ENCODE results near the gene AUTS2.
A peak's percentile ranks its signal among the peaks of the same experiment; 100 is the strongest.

AUTS2 gene

GRCh38 chr7:70621954-70622600 lies 1023.8 kb downstream of the AUTS2 start:
- no peak for DNase-seq (ENCODE audit: low read depth in 2 of 2)

DNA sequence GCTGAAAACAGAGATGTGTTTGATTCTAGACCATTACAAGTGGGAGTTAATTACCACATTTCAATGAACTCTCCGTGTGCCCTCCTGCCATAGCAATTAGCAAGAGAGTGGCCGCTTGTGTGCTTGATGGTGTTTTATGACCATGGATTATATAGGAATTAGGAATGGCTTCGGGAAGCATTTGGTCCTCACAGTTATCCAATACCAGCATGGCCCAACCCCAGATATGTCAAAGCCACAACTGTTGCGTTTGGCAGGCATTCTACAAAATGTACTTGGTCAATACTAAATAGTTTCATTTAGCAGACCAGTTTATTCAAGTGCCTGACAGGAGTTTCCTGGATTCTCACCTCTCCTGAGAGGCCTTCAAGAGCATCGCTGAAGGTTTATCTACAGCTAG lies 1024.7 kb downstream of the AUTS2 start:
- DNase-seq (ENCODE audit: low read depth in 2 of 2) = no peak

DNA sequence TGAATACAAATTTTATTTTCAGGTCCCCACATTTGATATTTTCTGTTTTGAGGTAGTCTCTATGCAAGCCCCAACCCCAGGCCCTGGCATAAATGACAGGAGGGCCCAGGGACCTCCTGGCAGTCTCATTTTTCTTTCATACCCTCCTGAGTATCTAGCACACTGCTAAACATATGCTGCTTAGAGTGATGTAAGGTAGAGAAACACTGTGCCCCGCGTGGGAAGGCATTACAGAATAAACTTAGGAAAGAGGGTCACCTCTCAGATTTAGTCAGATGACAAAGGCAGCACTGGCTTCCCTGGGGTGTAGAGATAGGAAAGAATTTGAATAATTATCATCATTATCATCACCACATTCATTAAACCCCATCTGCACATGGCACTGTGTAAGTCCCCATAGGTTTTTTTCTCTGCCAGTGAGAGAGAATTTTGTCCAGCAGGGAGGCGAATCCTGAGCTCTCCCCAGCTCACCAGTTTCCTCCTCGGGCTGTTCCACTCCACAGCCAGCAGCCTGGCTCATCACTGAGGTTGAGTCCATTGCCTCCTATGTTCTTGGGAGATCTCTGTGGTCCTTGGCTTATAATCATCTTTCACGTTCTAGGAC lies 1026.3 kb downstream of the AUTS2 start:
- DNase-seq (ENCODE audit: low read depth in 2 of 2) = no peak

DNA sequence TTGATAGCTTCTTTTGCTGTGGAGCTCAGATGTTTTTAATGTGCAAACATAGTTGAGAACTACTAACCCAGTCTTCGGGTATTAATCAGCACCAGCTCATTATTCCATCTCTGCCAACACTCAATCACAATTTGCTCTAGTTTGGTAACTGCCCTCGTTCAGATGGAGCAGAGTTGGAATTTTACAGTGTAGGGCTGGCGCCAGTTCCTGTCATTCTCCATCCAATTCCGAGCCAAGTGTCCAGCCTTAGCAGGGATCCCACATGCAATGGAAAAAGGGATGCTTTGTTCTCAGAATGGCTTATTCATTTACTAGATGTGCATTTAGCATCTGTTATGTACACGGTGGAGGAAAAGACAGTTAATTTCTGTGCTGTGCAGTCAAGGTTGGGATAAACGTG lies 1029.2 kb downstream of the AUTS2 start:
- no peak for DNase-seq (ENCODE audit: low read depth in 2 of 2)

- DNase-seq (ENCODE audit: low read depth in 2 of 2) = no peak
These were observed 1032.2 kb downstream of the AUTS2 start for GRCh38 chr7:70630440-70630817.

DNA sequence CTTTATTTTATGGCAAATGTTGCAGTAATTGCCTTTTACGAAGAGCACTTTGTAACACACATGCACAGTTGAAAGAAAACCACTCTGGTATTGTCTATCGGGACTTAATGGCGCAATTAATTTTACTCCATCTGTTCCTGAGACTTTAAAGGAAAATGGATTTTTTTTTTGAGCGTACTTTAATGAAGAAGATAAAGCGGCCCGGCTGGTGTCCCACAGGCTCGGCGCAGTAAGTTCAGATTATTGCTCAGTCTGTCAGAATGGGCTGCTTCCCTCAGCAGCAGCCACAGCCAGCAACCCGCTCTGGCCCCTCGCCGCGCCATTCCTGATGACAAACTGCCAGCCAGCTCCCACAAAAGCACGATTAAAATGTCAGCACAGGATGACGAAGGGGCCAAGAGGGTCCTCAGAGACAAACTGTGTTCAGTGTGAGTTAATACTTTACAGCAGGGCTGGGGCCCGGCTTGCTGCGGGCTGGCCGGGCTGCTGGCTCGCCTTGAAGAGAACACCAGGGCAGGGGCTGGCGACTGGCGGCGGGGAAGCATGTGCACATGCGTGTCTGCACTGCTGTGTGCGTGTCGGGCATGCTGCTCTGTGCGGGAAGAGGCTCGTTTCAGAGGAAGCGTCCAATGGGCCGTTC lies 1032.7 kb downstream of the AUTS2 start:
- DNase-seq (ENCODE audit: low read depth in 2 of 2) = no peak

GRCh38 chr7:70631718-70632117 lies 1033.4 kb downstream of the AUTS2 start:
- DNase-seq (ENCODE audit: low read depth in 2 of 2) = no peak

DNA sequence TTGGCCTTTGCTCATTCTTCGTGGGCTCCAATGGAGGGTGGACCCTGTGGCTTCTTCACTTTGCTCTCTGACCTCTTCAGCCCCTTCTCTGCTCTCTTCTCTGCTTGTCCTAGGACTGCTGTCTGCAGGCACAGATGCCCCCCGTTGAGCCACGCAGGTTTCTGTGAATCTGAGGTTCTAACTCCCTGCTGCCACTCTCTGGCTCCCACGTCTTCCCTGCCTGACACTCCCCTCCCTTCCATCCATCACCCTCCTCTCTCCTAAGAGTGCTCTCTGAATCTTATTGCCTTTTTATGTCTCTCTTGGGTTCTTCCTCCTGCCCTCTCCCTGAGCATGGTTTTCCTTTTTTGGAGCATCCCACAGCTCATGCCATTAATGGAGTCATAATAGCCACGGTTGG lies 1034.1 kb downstream of the AUTS2 start:
- no peak for DNase-seq (ENCODE audit: low read depth in 2 of 2)

GRCh38 chr7:70634071-70634470 lies 1035.8 kb downstream of the AUTS2 start:
- no peak for DNase-seq (ENCODE audit: low read depth in 2 of 2)

- no peak for DNase-seq (ENCODE audit: low read depth in 2 of 2)
These were observed 1036.4 kb downstream of the AUTS2 start for GRCh38 chr7:70634610-70635068.

- DNase-seq (ENCODE audit: low read depth in 2 of 2) = no peak
These were observed 1037.4 kb downstream of the AUTS2 start for GRCh38 chr7:70635633-70636032.

DNA sequence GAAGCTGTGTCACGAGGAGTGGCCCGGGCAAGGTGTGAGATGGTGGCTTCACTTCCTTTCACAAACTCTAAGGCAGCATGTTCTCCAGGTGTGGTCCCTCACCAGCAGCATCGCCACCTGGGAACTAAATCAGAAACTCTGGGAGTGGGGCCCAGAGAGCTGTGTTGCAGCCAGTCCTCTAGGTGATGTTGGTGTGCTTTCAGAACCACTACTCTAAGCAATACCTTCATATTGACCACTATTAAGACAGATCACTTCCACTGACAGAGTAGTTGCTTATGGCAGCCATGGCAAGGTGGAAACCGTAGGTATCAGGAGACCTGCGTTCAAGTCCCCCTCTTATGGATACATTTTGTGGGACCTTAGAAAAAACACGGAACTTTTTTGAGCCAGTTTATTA lies 1037.9 kb downstream of the AUTS2 start:
- no peak for DNase-seq (ENCODE audit: low read depth in 2 of 2)

- DNase-seq (ENCODE audit: low read depth in 2 of 2) = no peak
These were observed 1039.5 kb downstream of the AUTS2 start for GRCh38 chr7:70637726-70638125.

DNA sequence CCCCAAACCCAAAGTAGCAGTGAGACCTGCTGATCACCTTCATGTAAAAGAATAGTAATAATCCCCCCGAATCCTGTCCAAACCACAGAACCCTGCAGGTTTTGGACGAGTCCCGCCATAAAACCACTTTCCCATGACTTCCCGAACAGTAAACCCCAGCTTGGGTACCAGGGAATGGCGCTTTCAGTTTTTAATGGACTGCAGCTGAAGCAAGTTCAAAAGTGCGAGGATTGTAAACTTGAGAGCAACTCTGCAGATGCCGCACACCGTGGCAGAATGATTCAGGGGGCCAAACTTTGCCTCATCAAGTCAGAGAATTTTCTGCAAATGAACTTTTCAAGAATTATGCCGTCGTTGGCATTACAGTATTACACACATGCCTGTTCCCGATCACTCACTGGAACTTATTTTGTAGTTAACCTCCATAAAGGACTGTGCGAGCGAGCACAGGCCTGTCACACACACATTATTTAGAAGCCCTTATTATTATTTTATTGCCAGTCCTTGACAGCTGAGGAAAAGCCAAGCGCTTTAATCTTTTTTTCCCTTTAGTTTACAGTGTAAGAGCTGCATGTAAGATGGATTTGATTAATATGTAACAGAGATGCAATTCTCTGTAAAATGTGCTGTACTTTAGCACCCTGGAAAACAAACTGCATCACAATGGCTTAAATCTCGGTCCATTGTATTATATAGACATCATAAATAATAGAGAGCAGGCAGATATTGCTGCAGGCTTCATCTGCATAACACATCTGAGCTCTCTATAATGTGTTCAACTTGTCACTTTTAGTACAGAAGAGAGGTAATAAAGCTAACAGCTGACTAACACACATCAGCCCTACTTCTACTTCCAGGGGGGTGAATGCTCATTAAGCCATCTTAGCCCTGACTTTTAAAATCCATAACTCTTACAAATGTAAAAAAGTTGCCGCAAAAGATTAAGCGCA lies 1040.2 kb downstream of the AUTS2 start:
- DNase-seq (ENCODE audit: low read depth in 2 of 2) = no peak

DNA sequence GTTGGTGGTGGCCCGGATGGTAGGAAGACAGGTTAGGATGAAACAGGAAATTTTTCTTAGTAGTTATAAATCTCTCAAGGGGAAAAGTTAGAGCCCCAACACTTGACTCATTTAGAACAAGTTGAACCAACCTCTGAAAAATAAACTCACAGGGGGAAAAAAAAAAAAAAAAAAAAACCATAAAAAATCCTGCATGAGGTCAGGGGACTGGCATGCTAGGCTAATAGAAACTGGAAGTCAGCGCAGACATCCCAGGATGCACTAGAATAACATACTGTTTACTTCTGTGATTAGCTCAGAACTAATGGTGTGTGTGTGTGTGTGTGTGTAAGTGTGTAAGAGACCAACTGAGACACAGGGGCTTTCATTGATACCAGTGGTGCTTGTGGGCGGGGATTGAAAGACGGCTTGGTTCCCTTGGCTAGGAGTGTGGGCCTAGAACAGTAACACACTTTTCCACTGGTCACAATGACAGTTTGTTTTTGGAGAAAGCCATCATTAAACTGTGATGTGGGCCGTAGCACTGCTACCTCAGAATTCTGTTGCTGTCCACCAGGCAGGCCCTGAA lies 1042.1 kb downstream of the AUTS2 start:
- no peak for DNase-seq (ENCODE audit: low read depth in 2 of 2)

GRCh38 chr7:70641882-70642281 lies 1043.6 kb downstream of the AUTS2 start:
- no peak for DNase-seq (ENCODE audit: low read depth in 2 of 2)

- no peak for DNase-seq (ENCODE audit: low read depth in 2 of 2)
These were observed 1047.0 kb downstream of the AUTS2 start for GRCh38 chr7:70645279-70645678.

- DNase-seq (ENCODE audit: low read depth in 2 of 2) = no peak
These were observed 1047.6 kb downstream of the AUTS2 start for GRCh38 chr7:70645876-70646351.

DNA sequence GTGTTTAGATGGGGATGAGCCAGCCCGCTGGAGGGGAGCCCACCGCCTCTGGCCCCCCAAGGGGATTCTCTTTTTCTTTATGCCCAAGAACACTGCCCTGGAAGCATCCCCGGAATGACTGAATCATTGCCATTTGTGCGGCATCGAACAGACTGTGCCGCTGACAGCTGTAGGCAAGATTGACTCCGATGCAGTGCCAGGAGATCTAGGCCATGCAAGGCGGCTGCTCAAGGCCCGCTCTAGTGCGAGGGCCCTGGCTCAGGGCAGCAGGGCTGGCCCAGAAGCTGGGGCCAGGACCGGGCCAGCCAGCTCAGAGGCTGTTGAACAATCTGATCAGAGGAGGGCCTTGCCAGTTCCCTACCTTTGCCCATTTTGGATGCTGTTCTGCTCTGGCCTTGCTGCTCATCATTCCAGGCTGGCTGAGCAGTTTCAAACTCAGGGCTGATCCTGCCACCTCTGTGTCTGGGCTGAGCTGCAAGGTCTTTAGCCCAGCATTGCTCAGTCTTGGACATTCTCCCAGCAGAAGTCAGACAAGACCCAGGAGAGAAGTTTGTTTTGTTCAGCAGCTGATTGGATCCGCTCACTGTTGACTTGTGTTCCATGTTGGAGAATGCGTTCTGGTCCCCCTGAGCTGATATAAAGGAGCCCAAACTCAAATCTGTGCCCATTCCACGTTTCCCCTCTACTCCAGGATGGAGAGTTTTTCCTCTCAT lies 1048.4 kb downstream of the AUTS2 start:
- DNase-seq (ENCODE audit: low read depth in 2 of 2) = no peak

GRCh38 chr7:70647801-70648498 lies 1049.7 kb downstream of the AUTS2 start:
- peak; percentile 48 to 52 for DNase-seq (ENCODE audit: low read depth in 2 of 2)
